ENCODE measurements around the gene CYYR1.

The CYYR1 gene

DNA sequence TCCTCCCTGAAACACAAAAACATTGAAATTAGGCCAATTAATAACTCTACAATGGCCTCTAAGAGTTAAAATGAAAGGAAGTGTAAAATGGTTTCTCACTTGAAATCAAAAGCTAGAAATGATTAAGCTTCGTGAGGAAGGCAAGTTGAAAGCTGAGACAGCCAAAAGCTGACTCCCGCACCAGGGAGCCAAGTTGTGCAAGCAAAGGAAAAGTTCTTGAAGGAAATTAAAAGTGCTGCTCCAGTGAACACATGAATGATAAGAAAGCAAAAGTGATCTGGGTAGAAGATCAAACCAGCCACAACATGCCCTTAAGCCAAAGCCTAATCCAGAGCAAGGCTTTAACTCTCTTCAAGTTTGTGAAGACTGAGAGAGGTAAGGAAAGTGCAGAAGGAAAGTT is 22.8 kb downstream of the CYYR1 start:
- DNase-seq: no peak

DNA sequence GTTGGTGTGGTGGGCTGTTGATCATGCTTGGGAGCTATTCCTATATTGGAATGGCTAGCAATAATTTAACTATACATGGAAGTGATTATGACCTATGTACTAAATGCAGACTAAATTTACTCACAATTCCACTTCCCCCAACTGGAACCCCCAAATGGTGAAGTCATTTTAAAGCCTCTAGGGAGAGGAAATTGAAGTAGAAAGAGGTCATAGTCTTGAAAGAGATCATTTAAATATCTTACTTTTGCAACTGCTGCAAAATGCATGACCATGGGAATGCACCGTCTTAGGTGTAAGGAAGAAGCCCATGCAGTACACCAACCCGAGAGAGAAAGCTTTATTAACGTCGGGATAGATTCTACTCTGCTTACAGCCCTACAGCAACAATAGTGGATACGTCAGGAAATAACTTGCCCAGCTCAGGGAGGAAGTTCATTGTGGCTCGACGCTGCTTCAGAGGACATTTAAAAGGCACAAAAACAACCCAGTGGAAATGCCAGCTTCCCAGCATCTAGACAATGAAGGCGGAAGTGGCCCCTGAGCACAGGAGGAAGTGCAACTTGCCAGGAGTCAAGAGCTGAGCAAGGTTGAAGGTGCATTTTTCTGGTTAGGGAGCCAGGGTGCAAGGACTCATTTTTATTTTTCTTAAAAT is 26.5 kb downstream of the CYYR1 start:
- DNase-seq: no peak

DNA sequence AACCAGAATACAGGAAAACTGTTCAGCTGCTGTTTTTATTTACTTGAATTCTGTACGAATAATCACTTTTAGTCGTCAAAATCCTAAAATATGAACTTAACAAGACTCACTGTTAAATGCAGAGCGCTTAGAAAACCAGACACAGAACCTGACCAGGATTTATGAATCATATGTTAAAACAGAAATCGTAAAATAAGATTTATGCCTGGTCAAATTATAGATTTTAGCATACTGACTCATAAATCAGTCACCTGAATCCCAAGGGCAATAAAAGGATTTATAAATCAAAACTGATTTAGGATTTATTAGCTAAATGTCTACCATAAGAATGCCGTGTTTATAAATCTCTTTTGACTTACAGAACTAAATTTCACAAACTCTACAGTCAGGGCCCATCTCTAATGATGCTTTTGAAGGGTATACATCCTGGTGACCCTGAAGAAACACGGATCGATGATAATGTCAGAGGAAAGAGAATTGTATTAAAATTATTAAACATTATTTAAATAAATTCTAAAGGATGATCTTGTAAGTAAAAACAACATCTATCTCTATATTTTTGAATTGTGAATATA is 28.8 kb downstream of the CYYR1 start:
- no peak for DNase-seq

DNA sequence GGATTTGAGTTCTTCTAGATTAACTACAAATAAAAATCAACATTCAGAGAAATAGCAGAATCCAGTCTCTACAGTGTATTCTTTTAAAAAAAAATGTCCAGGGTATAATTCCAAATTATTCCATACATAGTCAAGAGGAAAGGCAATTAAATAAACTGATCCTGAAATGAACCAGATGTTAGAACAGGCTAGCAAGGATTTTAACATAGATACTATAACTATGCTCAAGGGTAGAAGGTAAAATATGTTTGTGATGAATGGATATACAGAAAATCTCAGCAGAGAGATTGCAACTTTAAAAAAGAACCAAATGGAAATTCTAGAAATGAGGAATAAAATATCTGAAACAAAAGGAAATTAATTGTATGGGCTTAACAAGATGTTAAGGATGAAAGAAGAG is 32.4 kb downstream of the CYYR1 start:
- no peak for DNase-seq

DNA sequence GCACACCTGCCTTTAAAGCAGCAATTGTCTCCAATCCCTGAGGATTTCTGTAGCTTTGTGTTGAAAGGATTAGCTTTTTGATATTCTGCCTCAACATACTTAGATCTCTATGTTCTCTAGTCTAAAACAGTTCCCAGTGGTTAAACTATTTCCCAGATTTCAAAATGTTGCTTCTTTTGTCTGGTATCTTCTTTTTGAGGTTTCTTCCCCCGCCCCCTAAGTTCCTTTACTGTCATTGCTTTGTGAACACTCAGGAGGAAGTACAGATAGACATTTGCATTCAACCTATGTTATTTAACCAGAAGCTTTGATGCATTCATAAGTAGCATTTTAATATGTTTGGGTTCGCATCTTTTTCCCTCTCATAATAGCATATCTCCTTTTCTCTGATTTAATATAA is 33.5 kb downstream of the CYYR1 start:
- DNase-seq: no peak

DNA sequence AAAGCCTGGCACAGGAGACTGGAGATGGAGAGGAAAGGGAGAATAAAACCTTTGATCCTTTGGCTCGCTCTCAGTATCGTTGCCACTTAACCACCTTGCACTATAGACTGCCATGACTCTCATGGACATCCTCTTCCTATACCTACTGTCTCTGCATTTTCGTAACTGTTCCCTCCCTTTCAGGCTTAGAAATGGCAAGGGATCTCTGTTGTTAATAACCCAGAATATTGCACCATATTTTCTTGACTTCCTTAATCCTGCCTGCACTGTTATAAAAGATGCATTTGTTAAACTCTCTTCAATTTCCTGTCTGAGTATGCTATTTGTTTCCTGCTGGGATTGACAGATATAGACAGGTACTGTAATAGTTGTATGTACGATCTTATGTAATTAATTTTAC is 38.6 kb downstream of the CYYR1 start:
- DNase-seq: no peak

DNA sequence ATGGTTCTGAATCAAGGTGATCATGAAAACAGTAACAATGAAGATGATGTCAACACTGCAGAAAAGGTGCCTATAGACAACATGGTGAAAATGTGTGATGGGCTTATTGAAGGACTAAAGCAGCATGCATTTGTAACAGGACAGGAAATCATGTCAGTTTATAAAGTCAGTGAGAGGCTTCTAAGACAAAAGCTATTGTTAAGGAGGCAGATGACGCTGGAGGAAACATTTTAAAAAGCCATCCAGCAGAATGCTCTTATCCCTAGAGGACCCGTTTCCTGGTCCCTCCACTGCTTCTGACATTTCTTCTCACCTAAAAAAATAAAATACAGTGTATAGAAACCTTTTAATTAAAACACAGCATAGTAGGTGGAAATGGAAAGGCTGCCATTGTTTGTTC is 40.9 kb downstream of the CYYR1 start:
- no peak for DNase-seq

DNA sequence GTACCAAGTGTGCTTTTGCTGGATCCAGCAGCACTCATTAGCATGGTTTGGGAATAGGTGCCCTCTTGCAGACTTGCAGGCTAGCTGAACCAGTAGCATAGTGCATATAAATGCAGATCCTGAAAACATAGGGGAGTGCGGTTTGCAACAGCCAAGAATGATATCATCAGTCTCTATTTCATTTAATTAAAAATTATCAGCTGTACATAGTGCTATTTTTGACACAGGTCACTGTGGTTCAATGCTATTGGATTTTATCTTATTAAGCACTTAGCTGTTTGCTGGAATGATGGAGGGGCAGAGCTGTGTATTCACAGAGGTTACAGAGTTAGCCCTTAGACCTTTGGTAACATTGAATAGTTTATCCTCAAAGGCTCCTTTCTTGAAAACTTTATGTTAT is 43.6 kb downstream of the CYYR1 start:
- no peak for DNase-seq

DNA sequence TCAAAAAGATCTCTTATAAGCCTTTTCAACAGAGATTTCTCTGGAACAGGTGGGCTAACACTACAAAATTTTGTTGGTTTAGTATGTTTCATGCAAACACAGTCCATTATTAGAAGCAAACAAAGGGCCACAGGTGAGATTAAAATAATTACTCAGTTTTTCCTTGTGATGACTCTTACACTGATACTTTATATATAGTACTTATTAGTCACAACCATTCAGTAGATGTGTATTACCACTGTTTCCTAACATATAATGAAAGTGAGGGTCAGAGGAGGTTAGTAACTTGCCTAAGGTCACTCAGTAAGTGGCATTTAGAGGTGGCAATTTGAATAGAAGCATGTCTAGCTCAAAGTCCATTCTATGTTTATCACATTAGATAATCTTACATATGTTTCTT is 44.2 kb downstream of the CYYR1 start:
- DNase-seq: no peak

DNA sequence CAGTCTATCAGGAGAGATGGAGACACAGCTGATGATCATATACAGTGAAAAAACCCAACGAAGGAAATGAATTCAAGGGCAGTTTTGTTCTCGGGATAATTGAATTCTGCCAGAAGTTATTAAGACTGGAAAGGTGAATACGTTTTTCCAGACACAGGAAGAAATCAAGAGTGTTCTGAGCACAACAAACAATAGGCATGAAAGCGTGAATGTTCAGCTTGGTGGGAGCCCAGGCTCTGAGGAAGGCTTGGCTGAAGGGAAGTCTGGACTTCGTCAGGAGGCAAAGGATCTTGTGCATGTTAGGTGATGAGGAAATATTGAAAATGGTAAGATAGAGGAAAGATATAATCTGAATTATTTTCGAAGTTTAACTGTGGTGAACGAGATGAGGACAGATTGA is 50.4 kb downstream of the CYYR1 start:
- DNase-seq: no peak

DNA sequence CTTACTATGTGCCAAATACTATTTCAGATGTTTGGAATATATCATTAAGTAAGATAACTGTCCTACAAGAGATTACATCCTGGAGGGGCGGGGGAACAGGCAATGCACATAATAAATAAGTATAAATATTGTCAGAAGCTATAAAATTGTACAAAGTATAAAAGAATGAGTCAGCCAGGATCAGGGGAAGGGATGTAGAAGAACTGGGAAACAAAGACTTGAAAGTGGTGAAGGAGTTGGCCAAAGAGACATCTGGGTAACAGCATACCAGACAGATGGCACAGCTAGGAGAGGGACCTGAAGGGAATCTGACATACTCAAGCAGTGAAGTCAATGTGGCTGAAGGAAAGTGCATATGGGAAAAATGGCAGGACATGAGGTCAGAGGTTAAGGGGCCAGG is 53.9 kb downstream of the CYYR1 start:
- no peak for DNase-seq

DNA sequence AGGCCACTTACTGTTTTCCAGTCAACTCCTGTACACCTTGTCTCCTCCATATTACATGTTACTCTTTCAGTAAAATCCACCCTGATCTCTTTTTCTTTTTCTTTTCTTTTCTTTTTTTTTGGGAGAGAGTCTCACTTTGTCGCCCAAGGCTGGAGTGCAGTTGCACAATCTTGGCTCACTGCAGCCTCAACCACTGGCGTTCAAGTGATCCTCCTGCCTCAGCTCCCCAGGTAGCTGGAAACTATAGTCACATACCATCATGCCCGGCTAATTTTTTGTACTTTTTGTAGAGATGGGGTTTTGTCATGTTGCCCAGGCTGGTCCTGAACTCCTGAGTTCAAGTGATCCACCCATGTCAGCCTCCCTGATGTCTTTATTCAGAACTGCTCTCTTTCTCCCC is 57.8 kb downstream of the CYYR1 start:
- DNase-seq: no peak

DNA sequence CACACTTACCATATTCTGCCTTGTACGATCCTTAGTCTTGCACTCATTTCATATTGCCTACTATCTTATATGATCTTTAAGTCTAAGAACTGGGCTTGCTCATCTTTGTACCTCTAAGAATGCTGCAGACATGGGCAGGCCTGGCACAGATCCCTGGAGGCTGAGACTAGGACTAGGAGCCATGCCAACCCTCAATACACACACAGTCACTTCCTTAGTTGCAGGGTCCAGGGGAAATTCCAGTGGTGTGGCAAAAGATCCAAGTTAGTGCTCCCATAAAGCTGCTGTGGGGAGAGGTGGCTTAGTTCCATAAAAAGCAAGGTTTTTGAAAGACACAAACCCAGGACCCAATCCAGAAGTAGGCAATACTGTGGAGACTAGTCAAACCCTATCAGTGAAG is 59.9 kb downstream of the CYYR1 start:
- DNase-seq: no peak

DNA sequence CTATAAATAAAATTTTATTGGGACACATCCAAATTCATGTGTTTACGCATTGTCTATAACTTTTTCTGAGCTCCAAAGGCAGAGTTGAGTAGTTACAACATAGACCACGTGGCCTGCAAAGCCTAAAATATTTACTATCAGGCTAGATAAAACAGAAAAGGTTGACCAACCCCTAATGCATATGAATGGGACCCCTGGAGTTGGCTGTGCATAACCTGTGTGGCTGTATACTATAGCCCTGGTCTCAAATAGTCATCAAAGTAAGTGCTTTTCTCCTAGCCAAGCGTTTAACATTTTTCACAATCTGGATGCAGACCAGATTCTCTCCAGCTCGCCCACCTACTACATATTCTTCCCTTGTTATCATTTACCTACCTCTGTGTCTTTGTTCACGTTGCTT is 60.4 kb downstream of the CYYR1 start:
- DNase-seq: no peak

DNA sequence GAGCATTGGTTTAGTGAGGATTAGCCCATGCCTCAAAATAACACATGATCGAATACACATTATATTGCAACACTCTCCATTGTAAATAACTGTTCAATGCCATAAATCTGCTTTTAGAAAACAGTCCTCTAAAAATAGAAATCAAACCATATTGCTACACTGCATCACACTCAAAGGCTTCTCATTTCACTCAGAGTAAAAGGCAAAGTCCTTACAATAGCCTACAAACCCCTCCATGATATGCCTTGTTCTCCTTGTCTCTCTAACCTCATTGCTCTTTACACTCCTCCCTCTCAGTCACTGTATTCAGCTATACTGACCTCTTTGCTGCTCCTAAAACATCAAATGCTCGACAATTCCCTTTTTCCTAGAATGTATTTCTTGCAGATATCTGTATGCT is 64.2 kb downstream of the CYYR1 start:
- no peak for DNase-seq

DNA sequence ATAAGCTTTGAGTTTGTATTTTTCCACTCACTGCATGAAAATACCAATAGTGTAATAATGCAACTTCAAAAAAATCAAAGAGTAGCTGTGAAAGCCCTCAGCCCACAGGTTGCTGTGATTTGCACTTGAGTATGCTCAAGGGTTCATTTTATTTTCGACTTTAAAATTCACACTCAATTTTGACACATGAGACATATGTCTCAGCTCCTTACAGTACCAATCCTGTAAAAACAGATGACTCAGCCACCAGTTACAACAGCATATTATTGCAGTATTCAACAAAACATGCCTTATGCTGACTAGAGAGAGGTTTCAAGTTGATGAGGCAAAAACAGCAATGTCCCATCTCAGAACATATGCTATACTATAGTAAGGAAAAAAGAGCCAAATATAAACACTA is 66.1 kb downstream of the CYYR1 start:
- DNase-seq: no peak

DNA sequence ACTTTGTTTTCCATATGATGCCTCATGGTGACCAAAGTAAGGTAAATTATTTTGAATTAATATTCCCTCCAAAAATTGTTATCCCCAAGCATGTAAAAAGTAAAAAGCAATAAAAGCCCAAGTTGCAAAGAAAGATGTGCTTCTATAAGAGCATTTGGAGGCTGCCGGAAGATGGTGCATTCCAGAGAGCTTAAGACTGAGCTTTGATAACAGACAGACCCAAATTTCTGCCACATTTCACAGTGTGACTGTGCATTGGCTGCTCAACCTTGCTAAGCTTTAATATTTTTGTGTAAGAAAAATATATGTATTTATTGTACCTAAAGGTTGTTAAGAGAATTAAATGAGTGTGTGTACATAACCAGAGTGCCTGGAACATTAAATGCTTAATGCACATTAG is 67.9 kb downstream of the CYYR1 start:
- DNase-seq: no peak

DNA sequence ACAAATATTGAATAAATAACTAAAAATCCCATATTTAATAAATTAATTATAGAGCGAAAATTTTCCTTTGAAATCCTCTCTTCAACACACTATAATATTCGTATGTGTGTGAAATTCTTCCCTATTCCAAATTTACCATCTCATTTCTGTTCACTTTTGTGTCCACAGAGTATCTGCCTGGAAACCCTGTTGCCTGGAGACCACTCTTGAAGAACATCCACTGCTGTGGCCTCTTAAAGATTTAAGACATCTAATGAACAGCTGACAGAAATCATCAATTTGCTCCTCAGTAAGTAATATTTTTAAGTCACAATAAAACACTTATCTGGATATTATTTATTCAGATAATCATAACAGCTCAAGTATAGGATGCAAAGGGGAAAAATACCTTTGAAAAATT is 69.7 kb downstream of the CYYR1 start:
- no peak for DNase-seq

DNA sequence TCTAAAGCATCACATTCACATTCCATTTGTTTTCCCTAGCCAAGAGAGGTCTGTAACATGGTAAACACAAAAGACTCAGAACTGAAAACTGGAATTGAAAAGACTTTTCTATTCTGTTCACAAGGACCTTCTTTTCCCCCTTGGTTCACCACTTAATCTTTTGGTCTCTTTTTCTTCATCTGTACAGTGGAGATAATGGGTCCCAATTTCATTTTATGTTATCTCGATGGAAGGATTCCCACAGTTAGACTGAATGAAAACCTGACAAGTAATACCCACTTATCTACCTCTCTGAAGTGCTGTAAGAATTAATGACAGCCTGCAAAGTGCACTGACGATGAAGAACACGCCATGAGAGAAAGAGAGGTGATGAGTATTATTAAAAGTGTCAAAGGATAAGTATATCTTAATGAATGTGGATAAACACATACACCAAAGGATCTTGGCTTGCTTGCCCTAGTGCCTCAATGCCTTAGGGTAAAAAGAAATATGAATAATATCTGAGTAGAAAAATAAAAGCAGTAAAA is 71.5 kb downstream of the CYYR1 start:
- DNase-seq: no peak

DNA sequence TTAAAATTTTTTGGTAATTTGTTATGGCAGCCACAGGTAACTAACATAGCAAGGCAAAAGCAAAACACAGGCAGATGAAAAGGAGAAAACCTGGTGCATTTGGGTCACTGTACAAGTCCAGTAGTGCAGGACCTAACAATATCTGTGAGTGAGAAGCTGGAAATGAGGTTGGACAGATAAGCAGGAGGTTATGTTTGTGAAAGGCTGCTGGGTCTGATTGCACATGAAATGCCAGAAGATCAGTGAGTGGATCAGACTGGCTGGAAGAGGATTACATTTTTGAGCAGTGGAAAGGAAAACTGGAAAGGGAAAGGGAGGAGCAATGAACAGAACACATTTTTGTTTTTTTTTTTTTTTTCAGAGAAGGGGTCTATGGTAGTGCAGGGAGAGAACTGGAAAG is 73.6 kb downstream of the CYYR1 start:
- DNase-seq: no peak

DNA sequence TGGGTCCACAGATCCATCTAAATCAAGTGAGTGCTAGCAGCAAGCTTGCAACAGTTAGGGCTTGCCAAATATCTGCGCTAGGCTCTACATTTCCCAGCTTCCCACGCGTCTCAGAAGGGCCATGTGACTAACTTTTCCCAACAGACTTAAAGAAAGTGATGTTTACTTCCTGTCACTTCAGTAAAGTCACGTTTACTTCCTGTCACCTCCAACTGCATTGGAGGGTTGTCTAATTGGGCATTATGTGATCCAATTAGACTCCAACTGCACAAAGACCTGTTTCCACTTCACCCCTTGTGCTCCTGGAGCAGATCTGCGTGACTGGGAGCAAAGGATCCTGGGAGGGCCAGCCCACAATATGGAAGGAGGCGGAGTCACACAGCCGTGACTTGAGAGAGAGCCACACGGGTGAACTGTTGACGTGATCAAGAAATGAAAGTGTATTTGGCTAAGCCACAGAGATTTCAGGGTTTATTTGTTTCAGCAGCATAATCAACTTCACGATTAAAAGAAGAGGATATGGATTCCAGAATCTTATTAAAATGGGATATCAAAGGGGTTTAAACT is 77.7 kb downstream of the CYYR1 start:
- no peak for DNase-seq

DNA sequence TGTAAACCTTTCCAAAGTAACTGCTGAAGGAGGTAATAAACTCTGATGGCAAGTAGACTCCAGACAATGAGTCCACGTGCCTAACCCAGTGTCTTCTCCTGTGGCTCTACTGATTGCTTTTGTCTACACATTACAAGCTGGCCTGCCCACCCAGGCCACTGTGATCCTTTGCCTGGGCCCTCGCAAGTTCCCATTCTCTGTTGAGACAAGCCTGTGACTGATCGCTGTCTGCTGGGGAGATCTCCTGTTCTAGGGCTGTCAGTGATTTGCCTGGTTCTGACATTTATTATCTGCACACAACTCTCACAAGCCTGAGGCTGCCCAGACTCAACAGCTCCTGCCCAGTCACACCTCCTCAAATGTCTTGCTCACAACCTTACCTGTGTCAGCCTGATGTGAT is 81.4 kb downstream of the CYYR1 start:
- DNase-seq: no peak

DNA sequence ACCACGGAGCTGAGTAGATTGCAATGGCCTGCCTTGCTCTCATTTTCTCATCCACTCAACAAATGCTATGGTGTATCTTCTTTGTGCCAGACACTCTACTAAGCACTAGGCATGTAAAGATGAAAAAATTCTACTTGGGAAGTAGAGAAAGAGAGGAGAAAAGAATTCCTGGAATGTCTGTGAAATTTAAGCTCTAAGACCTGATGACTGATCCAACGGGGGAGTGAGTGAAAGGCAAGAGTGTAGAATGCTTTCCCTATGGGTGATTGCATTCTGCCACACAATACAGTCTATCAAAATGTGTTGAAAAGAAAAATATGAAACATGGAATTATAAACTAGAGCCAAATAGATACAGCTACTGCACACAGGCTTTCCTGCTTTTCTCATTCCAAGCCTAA is 82.3 kb downstream of the CYYR1 start:
- DNase-seq: no peak

DNA sequence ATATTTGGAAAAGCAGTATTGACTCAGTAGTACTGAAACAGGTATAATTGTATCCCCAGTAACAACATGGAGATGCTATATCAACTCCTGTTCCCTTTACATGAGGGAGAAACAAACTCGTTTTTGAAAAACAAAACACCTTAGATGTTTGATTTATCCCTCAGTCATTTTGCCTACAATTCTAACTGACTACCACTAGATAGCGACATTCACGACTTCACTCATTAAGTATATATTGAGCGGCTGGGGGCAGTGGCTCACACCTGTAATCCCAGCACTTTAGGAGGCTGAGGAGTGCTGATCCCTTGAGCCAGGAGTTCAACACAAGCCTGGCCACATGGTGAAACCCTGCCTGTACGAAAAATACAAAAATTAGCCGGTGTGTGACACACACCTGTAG is 83.3 kb downstream of the CYYR1 start:
- no peak for DNase-seq

DNA sequence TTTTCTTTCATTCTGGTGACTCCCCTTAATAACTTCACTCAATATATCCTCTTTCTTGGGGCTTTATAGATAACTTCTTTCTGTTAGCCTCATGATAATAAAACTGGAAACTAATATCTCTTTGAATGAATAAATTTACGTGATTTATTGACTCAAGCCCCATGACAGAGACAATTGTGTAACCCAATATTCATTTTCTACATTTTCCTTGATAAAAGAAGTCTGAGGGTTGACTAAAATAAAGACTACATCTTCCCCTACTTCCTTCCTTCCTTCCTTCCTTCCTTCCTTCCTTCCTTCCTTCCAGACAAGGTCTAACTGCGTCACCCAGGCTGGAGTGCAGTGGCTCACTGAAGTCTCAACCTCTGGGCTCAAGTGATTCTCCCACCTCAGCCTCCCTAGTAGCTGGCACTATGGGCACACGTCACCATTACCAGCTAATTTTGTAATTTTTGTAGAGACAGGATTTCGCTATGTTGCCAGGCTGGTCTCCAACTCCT is 85.1 kb downstream of the CYYR1 start:
- DNase-seq: no peak

Data from activated CD4-positive, alpha-beta T cell treated with anti-CD3 and anti-CD28 coated beads for 1 hour (primary cell).